NCI-H128 (cell line): ENCODE data around the gene GSTA1.
"Not testable (repeated sequence)": the region's sequence is repeated elsewhere in the genome, so short reads cannot be mapped to it uniquely, and the experiment has no call there.

ENCODE experiments used
- DNase-seq: peaks from one replicate; lab custom pipeline; 2025; ENCODE audit not compliant: unreplicated experiment; lab: John Stamatoyannopoulos, UW

GSTA1 gene

GRCh38 chr6:52809777-52810176 lies 6.2 kb upstream of the GSTA1 start:
- not testable (repeated sequence) for DNase-seq

DNA sequence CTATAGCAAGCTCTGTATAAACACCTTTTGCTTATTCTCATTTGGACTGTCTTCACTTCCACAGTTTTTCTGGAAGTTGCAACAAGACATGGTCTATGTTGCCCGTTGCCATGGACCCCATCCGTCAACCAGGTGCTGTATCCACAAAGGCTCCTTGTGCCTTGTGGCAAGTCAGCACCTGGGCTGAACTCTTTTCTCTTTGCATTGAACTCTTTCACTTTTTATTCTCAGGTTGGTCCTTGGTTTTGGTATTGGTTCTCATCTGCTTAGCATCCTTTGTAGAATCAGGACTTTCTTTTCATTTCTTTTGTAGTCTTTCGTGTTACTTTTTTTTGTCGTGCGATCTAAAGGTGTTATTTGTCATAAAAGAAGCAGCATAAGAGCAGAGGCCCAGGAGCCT lies 5.0 kb upstream of the GSTA1 start:
- DNase-seq, result no peak

- no peak for DNase-seq
Measured at GRCh38 chr6:52802806-52803205, 810 bp downstream of the GSTA1 start.

DNA sequence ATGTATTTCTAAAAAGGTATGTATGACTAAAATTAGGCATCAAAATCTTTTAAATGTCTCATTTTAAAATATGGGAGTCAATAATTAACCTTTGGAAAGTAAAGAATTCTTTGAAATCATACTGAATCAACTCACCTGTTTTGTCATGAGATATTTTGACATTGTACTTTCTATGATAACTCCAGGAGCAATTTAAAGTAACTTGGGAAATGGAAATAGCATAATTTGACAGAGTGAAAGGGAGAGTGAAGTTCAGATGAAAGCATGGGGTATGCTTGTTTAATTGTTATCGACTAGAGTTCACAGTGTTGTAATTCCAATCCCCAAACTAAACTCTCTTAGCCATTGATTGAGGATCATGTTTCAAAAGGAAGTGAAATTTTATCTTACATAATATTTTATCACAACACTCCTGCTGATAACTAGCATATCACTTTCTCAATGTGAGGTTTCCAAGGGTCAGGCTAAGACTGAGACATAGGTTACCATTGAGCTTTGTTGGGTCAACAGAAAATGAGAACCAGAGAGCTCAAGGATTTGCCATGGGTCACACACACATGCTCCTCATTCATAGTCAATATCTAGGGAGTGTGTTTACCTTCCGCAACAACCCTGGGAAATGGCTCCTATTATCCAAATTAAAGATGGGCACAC lies 2.3 kb downstream of the GSTA1 start:
- DNase-seq, result no peak

GRCh38 chr6:52799272-52799671 lies 4.3 kb downstream of the GSTA1 start:
- not testable (repeated sequence) for DNase-seq

DNA sequence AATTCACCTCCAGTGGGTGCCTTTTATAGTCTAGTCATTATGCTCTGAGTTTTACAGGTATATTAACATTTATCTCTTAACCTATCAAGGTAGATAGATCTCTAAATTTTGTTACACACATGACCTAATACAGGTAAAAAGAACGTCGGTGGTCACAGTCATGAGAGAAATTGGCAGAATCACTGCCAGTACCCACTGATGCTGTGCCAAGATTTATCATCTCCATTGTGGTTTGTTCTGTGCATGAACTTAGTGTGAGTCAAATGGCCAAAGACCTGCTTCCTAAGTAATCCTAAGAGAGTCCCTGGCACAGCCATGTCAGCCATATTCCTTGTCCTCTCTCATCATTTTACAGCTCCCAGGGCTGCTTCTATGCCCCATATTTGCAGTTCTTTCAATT lies 9.2 kb downstream of the GSTA1 start:
- DNase-seq, result not testable (repeated sequence)

DNA sequence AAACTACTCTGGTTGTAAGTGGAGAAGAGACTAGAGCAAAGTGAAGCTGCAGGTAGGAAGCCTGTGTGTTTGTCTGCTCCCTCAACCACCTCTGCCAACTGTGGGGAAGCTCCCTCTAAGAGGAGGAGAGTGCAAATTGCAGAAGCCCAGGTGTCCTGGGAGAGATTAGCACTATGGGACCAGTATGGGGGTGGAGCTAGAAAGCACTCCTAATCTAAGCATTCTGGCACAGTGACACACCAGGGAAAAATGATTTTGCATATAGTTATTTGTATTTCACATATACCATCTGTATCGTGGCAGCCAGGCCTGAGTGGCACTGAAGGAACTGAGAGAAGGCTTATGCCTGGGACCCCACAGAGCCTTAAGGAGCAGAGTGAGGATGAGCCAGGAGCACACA lies 12.8 kb downstream of the GSTA1 start:
- no peak for DNase-seq

GRCh38 chr6:52789658-52790057 lies 14.0 kb downstream of the GSTA1 start:
- DNase-seq, result not testable (repeated sequence)

DNA sequence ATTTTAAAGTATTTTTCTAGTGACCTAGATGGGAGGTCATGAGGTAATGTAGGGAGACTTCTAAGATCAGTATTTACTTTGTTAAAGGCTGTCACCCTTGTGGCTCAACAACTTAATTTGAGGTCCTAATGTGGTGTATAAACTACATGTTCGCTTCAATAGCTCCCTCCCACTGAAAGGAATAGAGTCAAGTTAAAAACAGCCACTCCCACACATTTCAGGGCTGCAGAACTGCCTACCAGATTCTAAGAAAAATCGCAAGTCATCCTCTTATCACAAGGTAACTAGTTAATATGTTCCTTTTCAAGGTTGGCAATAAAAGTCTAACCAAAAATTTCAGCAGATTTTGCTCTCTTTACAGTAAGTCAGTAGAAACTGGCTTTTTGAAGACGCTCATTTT lies 15.1 kb downstream of the GSTA1 start:
- no peak for DNase-seq

DNA sequence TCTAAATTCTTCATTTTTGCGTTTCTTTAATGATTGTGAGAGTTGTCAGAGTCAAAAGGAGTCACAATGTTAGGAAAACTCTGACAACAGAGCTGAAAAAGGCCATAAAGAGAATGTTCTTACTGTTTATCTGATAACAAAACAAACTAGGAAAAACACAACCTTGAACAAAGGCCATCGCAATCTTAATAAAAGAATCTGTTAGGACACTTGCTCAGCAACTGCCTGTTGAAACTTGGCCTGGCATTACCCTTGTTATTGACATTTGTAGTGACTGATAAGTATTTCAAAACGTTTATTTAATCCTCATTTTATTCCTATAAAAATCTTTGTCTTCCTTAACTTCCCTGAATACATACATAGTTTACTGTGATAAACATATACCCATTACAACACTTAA lies 15.7 kb downstream of the GSTA1 start:
- DNase-seq, result no peak

DNA sequence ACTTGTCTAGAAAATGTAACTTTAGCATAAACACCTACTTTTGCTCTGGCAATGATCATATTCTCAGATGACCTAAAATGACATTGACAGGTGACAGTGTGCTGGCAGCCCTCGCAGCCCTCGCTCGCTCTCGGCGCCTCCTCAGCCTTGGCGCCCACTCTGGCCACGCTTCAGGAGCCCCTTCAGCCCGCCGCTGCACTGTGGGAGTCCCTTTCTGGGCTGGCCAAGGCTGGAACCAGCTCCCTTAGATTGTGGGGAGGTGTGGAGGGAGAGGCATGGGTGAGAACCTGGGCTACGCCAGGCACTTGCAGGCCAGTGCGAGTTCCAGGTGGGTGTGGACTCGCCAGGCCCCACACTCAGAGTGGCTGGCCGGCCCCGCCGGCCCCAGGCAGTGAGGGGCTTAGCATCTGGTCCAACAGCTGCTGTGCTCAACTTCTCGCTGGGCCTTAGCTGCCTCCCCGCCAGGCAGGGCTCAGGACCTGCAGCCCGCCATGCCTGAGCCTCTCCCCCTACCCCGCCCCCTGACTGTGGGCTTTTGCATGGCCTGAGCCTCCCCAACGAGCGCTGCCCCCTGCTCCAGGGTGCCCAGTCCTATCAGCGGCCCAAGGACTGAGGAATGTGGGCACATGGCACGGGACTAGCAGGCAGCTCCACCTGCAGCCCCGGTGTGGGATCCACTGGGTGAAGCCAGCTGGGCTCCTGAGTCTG lies 17.2 kb downstream of the GSTA1 start:
- DNase-seq, result no peak

DNA sequence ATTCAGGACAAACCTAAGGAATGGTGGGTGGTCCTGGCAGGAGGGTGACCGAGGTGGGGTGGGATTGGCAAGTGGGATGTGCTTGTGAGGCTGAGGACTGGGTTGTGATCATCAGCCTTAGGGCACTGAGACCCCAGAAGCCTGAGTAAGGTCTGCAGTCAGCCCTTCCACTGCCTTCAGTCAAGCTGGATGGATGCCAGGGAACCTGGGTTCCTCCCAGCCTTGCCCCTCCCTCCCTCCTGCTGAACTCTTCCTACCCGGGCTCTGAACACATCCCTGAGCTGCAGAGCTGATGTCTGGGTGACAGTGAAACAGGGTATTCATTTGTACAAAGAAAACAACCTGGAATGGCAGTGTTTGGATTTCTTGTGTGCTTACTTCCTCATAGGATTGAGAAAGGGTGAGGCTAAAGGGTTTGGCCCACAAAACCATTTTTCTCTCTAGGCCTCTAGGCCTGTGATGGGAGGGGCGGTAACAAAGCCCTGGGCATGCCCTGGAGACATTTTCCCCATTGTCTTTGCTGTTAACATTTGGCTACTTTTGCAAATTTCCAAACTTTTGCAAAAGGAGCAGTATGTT lies 20.8 kb downstream of the GSTA1 start:
- DNase-seq, result not testable (repeated sequence)

DNA sequence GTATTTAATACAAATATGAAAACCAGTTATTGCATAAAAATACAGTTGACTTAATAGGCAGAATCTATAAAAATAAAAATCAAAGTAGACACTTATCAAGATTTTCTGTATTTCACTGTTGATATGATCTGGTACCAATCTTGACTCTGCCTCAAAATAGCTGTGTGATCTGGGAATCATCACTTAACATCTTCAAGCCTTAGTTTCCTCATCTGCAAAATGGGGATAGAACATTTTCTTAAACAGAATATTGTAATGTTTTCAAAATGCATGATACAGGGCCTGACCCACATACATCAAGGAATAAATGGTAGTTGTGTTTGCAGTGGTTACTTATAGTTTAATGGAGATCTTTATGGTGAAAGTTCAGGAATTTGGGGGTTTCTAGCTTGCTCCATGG lies 21.4 kb downstream of the GSTA1 start:
- DNase-seq, result not testable (repeated sequence)

- no peak for DNase-seq
Measured at GRCh38 chr6:52779237-52779636, 24.4 kb downstream of the GSTA1 start.

DNA sequence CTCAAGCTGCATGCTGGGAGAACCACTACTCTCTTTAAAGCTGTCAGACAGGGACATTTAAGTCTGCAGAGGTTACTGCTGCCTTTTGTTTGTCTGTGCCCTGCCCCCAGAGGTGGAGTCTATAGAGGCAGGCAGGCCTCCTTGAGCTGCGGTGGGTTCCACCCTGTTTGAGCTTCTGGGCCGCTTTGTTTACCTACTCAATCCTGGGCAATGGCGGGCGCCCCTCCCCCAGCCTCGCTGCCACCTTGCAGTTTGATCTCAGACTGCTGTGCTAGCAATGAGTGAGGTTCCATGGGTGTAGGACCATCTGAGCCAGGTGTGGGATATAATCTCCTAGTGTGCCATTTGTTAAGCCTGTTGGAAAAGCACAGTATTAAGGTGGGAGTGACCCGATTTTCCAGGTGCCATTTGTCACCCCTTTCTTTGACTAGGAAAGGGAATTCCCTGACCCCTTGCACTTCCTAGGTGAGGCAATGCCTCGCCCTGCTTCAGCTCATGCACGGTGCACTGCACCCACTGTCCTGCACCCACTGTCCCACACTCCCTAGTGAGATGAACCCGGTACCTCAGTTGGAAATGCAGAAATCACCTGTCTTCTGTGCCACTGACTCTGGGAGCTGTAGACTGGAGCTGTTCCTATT lies 26.8 kb downstream of the GSTA1 start:
- not testable (repeated sequence) for DNase-seq

DNA sequence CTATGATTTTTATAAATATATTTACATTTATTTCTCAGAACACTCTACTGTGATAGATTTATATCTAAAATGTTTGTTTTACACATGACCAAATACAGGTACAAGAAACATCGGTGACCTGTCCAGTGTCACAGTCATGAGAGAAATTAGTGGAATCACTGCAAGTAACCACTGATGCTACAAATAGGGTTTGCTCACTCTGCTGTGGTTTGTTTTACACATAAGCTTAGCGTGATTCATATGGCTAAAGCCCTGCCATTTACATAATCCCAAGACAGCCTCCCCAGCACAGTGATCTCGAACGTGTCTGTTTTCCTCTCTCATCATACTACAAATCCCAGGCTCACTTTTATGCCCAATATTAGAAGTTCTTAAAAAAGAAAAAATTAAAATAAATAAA lies 34.2 kb downstream of the GSTA1 start:
- not testable (repeated sequence) for DNase-seq

DNA sequence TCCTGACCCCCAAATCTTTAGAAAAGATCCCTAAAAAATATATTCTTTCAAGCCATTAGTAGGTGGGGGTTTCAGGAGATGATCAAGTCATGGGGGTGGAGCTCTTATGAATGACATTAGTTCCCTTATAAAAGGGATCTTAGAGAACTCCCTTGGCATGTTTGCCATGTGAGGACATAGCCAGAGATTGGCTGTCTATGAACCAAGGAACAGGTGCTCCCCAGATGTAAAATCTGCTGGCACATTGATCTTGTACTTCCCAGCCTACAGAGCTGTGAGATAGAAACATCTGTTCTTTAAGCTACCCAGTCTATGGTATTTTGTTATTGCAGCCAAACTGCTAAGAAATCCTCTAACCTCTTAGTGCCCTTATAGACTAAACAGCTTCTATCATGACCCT lies 36.0 kb downstream of the GSTA1 start:
- not testable (repeated sequence) for DNase-seq

DNA sequence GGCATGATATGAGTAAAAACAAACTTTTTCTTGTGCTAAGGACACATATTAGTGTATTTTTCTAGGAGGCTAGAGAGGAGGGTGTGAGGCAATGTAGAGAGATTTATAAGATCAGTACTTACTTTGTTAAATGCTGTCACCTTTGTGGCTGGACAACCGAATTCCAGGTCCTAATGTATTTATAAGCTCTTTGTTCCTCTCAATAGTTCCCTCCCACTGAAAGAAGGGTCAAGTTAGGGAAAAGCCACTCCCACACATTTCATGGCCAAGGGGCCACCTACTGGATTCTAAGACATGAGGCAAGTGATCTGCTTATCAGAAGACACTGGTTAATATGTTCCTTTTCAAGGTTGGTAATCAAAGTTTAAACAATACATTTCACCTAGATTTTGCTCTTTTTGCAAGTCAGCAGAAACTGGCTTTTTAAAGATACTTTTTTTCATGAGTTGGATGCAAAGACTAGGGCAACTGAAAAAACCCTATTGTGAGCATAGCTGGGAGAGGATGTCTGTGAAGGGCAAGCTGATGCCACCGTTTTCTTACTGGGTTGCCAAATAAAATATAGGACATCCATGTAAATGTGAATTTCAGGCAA lies 40.2 kb downstream of the GSTA1 start, which contains the start of gene GSTA2:
Gene GSTA2, minus strand, starts transcription at position 154 of the 595 bp plus-strand sequence. CDS start 5,528 bp downstream, outside the sequence.
- DNase-seq, result not testable (repeated sequence)

DNA sequence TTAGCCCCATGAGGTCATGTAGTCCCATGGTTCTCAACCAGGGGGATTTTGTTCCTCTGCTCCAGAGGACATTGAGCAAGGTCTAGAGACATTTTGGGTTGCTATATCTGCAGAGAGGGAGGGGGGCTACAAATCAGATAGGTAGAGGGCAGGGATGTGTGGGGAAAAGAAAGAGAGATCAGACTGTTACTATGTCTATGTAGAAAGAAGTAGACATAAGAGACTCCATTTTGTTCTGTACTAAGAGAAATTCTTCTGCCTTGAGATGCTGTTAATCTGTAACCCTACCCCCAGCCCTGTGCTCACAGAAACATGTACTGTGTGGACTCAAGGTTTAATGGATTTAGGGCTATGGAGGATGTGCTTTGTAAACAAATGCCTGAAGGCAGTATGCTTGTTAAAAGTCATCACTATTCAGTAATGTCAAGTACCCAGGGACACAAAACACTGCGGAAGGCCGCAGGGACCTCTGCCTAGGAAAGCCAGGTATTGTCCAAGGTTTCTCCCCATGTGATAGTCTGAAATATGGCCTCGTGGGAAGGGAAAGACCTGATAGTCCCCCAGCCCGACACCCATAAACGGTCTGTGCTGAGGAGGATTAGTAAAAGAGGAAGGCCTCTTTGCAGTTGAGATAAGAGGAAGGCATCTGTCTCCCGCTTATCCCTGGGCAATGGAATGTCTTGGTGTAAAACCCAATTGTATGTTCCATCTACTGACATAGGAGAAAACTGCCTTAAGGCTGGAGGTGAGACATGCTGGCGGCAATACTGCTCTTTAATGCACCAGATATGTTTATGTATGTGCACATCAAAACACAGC lies 41.7 kb downstream of the GSTA1 start:
- not testable (repeated sequence) for DNase-seq

- no peak for DNase-seq
Measured at GRCh38 chr6:52760105-52760765, 43.4 kb downstream of the GSTA1 start.
